ENCODE measurements around the gene DHRS2.

DNA sequence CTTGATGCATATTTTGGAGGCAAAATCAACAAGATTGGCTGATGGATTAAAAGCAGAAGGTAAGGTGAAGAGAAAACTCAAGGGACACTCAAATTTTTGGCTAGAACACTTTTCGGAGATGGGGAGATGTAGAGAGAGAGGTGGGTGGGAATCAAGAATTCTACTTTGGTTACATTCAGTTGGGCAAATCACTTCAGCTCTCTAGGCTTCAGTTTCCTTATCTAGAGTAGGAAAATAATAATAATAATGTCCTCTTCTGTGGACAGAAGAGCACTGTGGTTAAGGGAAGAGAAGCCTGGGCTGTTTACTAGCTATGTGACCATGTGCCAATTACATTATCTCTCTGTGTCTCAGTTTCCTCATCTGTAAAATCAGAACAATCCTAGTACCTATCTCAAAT is 23.4 kb upstream of the DHRS2 start:
- no peak for TF ChIP-seq CTCF (IDR thresholded peaks at IDR 0.05)
- no peak for TF ChIP-seq POLR2A (IDR thresholded peaks at IDR 0.05)
